ENCODE results near the gene SLC22A16. TPM values are rescaled to one million over a fixed set of nuclear protein-coding genes. Genes with fewer than 3 reads are reported as not detected.

The SLC22A16 gene
- total RNA-seq, 1 donor from 2014 or later: not detected

DNA sequence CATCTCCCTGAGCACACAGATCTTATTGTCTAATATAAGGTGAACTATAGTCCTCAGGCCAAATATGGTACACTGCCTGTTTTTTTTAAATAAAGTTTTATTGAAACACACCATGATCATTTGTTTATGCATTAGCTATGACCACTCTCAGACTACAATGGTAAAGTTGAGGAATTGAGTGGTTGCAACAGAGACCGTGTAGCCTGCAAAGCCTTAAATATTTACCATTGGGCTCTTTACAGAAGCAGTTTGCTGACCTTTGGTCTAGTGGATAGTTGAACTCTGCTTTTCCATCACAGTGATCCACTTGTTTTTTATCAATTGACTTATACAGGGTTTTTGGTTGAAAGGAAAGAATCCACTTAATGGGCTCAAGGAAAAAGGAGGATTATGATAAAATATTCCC, 91.0 kb downstream of the SLC22A16 start:
- TF ChIP-seq, protein P1, sequence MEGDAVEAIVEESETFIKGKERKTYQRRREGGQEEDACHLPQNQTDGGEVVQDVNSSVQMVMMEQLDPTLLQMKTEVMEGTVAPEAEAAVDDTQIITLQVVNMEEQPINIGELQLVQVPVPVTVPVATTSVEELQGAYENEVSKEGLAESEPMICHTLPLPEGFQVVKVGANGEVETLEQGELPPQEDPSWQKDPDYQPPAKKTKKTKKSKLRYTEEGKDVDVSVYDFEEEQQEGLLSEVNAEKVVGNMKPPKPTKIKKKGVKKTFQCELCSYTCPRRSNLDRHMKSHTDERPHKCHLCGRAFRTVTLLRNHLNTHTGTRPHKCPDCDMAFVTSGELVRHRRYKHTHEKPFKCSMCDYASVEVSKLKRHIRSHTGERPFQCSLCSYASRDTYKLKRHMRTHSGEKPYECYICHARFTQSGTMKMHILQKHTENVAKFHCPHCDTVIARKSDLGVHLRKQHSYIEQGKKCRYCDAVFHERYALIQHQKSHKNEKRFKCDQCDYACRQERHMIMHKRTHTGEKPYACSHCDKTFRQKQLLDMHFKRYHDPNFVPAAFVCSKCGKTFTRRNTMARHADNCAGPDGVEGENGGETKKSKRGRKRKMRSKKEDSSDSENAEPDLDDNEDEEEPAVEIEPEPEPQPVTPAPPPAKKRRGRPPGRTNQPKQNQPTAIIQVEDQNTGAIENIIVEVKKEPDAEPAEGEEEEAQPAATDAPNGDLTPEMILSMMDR (IDR thresholded peaks at IDR 0.05): no peak
- intact Hi-C loops (cut with DNase I): no loop called here

DNA sequence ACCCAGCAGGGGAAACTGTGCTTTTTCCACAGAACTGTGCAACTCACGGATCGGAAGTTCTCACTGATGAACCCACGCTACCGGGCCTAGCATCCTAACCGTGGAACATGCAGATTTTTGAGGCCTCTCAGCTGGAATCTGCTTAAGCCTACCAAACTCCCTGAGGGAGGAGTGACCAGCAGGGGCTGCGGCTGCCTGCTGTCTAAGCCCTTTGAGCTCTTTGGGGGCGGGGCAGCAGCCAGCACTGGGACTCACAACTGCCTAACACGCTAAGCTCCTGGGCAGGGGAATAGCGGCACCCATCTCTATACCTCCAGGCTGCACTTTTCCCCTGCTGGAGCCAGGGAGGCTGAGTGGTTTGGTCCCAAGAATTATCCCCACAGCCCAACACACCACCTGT, 97.9 kb downstream of the SLC22A16 start:
- DNase-seq (ENCODE audit: low spot score in 2 of 2): no peak
- intact Hi-C loops (cut with DNase I): no loop called here
- Histone ChIP-seq H3K4me1 (no peaks in the 10 kb centered on the region), H3K9me3 (no peaks in the 10 kb centered on the region), H3K4me3 (no peak overlapping the region), H3K27ac (no peak overlapping the region), H3K36me3 (no peaks in the 10 kb centered on the region), H3K27me3 (no peaks in the 10 kb centered on the region)
- TF ChIP-seq, protein P1 (IDR thresholded peaks at IDR 0.05): no peak

More for the DNA sequence above, 91.0 kb downstream of the SLC22A16 start:
- H3K4me1 ChIP-seq: no peaks in the 10 kb centered on the region
- DNase-seq (ENCODE audit: low spot score in 2 of 2): no peak
- no peaks in the 10 kb centered on the region for H3K9me3 ChIP-seq
- no peak overlapping the region for H3K4me3 ChIP-seq
- no peaks in the 10 kb centered on the region for H3K36me3 ChIP-seq
- no peak overlapping the region for H3K27ac ChIP-seq
- H3K27me3 ChIP-seq: no peaks in the 10 kb centered on the region

Other genes starting within 250 kb of the SLC22A16 start
- gene METTL24, start 118.3 kb downstream of the SLC22A16 start, total RNA-seq: 2.0 TPM
- gene DDO, start 61.0 kb downstream of the SLC22A16 start, total RNA-seq: 0.32 TPM